Fibroblast of skin of left quadriceps (primary cell): ENCODE data around the gene ARFGEF2.
"Not testable (repeated sequence)": the region's sequence is repeated elsewhere in the genome, so short reads cannot be mapped to it uniquely, and the experiment has no call there.

Source experiments
- DNase-seq, 2 experiments: peaks; one replicate each; pipeline ENCODE4 v3.0.0-alpha.2; 2013; ENCODE audit warnings: low read depth in 2 of 2

The ARFGEF2 gene

DNA sequence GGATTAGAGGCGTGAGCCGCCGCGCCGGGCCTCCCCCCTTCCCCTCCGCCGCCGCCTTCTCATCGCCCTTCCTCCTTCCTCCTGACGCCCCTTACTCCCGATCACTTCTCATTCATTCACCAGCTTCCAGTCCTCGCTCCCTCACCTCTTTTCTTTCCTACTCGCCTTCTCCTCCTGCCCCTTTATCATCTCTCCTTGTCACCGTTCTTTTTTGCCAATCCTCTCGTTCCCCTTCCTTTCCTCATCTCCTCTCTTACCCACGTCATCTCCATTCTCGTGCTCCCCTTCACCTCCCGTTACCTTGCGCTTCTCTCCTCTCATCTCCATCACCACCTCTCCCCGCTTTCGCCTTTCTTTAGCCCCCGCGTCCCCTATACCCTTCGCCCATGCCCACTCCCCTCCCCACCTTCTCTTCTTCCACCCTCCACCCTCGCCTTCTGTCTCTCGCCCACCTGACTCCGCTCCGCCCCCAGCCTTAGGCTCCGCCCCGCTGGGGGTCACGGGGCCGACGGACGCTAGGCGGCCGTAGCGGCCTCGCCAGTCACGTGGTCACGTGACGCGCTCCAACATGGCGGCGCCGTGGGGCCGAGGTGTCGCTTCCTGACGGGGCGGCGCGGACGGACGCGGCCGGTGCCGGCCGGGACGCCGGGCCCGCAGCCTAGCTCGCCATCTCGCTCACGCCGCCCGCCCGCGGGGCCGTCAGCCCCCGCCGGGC is at the start of gene ARFGEF2:
ARFGEF2 (plus strand) TSS at position 544 of the 715 bp plus-strand sequence. CDS start 179 bp downstream, outside the sequence.
- DNase-seq: peak; percentile 58 to 65

DNA sequence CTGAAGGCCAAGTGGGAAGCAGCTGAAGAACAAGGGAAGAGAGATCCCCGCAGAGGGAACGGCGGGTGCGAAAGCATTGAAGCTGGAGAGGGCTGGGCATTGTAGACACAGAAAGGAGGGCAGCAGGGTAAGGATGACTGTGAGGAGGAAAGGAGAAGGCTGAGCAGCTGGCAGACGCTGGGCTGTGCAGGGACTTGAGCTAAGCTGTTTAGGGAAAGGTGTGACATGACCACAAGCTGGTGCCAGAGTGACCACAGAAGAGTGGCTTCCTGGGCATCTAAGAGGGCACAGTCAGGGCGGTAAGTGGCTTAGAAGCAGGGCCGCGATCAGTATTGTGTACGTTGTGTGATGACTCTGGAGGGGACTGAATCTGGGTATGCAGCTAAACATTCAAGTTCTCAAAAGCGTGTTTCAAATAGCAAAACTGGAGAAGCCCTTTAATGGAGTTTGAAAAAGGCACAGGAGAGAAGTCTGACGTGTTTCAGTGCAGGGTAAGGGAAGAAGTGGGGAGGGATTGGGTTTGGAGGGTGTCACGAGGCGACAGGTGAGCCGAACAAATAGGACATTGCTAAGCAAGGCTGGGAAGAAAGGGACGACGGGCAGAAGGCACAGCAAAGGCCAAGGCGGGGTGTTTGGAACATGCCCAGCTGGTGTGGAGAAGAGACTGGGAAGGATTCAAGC is 46.1 kb upstream of the ARFGEF2 start:
- DNase-seq: no peak

DNA sequence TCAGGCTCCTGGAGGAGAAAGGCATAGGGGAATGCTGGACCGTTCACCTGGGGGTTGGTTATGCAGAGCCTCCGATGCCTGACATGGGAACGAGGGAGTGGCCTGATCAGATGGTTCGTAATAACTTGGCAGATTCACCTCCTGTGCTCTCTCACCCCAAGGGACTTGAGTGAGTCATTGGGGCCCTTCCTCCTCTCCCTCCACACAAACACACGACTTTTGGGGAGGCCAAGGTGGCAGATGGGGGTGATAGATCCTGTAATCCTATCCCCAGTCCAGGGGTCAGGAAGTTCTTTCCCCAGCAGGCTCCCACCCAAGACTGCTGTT is 45.6 kb upstream of the ARFGEF2 start:
- DNase-seq: no peak

DNA sequence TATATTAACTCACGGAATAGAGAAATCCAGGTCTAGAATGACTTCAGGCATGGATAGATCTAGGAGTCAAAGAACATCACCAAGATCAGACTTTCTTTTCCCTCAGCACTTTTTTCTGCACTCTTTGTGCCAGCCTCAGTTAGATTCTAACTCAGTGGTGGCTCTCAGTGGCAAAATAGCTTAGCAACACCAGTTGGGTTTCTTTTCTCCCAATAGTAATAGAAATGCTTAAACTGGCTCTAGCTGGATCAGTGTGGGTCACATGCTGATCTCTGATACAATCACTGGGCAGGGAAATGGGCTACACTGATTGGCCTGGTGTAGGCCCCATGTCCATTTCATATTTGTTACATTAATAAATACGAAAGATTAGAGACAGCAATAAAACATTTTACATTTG is 44.2 kb upstream of the ARFGEF2 start:
- no peak for DNase-seq

DNA sequence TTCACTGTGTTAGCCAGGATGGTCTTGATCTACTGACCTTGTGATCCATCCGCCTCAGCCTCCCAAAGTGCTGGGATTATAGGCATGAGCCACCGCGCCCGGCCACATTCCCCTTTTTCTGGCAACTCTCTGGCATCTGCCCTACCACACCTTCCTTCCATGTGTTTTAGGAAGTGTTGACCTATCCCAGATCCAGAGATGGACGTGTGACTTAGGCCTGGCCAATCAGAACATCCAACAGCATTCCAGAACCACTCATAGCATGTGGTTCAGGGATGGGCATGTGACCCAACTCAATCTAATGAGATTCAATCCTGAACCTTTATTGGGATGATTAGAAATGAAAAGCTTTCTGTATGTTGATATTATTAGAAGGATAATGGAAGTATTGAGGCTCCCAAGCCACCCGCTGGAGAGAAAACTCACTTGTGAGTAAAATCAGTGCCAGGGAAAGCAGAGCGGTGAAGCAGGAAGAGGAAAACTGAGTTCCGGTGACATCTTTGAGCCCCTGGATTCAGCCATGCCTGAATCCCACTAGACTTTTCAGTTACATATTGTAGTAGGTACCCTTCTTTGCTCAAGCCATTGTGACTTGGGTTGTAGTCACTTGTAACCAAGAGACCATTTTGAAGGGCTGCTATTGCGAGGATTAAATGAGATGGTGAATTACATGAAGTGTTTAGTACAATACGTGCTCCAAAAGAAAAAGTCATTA is 42.8 kb upstream of the ARFGEF2 start:
- DNase-seq: no peak

DNA sequence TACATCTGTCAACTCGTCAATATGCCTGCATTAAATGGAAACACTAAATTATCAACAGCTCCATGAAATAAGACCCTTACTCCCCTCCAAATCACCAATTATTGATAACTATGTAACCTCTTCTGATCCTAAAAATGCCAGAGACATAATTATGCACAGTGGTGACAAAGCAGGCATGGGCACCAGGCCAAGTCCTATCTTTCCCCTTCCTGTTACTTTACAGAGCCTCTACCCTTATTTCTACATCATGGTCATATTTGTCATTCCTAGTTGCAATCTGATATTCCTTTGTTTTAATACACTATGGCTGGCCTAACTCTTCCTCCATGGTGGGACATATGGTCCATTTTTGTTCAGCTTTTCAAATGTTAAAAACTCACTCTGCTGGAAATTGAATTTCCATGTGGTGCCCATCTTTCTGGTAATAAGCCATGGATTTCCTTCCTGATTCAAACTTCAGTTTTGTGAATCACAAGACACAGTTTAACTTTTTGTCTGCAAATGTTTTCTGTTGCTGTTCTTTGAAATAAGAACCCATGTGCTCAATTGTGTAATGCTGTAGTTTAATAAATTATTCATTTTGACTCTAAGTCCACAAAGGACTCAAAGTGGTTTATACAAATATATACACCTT is 41.8 kb upstream of the ARFGEF2 start:
- DNase-seq: peak in 1 of 2 experiments; percentile 9

DNA sequence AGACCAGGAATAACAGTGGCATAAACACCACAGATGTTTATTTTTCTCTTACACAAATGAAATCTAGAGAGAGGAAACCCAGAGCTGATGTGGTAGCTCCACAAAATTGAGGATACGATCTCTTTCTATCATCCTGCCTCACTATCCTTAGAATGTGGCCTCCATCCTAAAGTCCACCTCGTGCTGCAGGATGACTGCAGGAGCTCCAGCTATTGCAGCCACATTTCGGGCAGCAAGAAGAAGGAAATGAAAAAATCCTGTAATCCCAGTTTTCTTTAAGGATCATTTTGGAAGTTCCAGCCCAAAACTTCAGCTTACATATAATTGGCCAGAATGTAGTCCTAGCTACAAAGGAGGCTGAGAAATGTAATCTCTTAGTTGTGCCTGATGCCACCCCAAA is 41.2 kb upstream of the ARFGEF2 start:
- DNase-seq: no peak

DNA sequence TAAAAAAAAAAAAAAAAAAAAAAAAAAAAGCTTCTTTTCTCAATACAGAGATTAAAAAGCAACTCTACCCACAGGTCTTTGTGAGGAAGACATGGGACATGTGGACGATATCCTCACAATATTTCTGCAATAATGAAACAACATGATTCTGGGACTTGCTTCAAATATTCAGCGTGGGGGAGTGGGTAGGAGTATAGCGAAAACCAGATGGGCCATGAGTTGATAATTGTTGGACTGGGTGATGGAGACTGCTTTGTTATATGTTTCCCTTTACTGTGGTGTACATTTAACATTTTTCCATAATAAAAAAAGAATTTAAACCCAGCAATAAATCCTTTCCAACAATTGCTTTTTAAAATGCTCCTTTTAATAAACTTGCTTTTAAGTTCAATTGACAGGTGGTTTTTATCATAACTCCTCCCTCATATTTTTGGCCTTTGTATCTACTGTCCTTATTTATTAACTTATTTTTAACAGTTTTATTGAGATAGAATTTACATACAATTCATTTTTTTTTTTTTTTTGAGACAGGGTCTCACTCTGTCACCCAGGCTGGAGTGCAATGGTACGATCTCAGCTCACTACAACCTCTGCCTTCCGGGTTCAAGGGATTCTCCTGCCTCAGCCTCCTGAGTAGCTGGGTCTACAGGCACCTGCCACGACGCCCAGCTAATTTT is 40.4 kb upstream of the ARFGEF2 start:
- no peak for DNase-seq

DNA sequence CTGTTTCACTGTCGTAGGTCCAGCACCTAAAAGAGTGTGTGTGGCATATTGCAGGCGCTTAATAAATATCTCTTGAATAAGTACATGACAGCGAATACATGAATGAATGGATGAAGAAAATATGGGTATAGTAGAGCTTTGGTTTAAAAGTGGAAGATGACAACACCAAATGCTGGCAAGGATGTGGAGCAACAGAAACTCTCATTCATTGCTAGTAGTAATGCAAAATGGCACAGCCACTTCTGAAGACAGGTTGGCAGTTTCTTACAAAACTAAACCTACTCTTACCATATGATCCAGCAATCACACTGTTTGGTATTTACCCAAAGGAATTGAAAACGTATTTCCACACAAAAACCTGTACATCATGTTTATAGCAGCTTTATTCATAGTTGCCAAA is 36.3 kb upstream of the ARFGEF2 start:
- no peak for DNase-seq

DNA sequence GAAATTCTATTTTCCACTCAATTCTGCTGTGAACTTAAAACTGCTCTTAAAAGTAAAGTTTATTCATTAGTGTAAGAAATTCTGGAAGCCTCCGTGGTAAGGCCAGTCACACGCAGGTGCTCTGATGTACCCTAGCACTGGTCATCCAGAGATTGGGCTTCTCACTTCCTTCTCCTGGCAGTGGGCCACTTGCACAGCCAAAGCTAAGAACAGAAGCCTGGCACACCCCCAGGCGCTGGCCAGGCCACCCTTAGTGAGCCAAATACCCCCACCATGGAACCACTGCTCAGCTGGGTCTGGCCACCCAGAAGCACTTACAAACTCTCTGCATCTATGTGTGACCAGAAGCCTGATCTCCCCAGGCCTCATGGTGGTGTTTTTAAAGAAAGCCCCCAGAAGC is 35.3 kb upstream of the ARFGEF2 start:
- DNase-seq: no peak

DNA sequence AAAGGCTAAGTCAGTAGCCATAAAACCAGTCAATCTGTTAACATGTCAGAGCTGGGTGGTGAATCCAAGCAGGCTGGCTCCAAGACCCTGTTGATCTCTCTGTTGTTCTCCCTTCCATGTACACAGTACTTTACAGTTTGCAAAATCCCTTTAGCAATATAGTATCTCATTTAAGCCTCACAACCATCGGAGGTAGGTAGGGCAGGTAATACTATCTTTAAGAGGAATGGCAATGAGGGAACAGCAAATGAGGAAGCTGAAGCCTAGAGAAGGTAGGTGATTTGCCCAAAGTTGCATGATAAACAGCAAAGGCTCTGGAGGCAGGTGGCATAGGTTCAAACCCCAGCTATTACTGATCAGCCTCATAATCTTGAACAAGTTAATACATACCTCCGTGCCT is 34.7 kb upstream of the ARFGEF2 start:
- no peak for DNase-seq

DNA sequence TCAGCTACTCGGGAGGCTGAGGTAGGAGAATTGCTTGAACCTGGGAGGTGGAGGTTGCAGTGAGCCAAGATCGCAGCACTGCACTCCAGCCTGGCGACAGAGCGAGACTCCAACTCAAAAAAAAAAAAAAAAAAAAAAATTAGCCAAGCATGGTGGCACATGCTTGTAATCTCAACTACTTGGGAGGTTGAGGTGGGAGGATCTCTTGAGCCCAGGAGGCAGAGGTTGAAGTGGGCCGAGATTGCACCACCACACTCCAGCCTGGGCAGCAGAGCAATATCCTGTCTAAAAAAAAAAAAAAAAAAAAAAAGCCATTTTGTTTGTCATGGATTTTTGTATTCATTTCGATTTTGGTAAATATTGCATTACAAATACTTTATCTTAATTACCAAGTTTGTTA is 33.0 kb upstream of the ARFGEF2 start:
- not testable (repeated sequence) for DNase-seq

DNA sequence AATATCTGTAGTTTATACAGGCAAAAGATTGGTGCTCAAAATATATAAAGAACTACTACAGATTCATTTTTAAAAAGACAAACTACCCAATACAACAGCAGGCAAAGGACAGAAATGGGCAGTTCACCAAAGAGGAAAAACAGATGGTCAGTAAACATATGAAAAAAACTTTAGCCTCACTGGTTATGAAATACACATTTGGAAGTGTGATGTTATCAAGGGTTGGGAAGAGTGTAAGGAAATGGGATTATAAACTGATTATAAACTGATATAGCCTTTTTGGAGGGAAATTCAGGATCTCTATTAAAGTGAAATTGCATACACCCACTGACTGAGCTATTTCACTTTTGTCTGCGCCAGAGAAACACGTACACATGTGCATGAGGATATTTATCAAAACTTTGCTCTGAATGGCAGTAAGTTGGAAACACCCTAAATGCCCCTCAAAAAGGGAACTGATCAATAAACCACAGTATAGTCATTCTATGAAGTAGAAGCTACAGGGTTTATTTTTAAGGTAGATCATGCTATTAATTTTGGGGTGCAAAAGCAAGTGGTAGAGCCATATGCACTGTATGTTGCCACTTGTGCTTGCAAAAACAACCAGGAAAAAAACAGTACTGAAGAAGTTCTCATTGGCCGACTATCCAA is 32.2 kb upstream of the ARFGEF2 start:
- DNase-seq: no peak

DNA sequence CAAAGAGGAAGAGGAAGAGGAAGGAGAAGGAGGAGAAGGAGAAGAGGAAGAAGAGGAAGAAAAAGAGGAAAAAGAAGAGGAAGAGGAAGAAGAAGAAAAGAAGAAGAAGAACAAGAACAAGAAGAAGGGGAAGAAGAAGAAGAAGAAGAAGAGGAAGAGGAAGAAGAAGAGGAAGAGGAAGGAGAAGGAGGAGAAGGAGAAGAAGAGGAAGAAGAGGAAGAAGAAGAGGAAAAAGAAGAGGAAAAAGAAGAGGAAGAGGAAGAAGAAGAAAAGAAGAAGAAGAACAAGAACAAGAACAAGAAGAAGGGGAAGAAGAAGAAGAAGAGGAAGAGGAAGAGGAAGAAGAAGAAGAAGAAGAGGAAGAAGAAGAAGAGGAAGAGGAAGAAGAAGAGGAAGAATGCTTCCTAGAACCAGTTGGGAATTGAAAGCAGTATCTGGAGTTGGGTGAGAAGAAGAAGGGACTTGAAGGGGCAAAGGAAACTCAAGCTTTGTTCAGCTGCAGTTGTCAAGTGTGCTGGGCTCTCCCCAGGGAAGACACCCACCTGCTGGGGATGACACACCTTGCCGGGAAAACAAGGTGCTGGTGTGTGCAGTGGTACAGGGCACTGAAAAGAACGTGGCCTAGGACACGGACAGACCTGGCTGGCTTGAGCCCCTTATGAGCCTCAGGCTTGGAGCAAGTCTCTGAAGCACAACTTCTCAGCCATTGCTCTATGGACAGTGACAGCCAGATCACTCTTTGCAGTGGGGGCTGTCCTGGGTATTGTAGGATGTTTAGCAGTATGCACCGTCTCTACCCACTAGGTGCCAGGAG is 30.1 kb upstream of the ARFGEF2 start:
- no peak for DNase-seq

DNA sequence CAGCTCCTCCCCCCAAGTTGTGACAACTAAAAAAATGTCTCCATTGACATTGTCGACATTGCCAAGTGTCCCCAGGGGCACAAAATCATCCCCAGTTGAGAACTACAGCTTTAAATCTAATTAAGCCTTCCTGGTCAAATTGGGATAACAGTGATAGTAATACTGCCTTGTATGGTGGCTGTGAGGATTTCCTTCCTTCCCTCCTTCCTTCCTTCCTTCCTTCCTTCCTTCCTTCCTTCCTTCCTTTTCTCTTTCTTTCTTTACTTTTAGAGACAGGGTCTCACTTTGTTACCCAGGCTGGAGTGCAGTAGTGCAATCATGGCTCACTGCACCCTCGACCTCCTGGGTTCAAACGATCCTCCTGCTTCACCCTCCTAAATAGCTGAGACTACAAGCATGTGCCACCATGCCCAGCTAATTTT is 29.5 kb upstream of the ARFGEF2 start:
- DNase-seq: no peak

DNA sequence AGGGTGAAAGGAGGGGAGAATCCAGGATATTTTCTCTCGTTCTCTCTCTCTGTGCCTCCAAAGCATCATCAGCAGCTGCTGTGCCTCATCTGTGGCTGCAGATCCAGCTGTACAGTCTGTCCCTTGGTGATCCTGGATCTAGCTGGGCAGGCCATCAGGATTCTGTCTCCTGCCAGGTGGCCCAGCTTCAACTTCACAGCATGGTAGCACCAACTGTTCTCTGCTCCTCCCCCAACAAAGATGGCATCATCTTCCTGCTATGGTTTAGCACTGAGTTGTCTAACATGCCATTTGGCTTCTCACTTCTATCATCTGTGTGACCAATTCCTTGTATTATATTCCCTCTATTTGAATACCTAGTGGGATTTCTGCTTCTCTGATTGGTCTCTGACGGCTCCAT is 28.6 kb upstream of the ARFGEF2 start:
- no peak for DNase-seq

DNA sequence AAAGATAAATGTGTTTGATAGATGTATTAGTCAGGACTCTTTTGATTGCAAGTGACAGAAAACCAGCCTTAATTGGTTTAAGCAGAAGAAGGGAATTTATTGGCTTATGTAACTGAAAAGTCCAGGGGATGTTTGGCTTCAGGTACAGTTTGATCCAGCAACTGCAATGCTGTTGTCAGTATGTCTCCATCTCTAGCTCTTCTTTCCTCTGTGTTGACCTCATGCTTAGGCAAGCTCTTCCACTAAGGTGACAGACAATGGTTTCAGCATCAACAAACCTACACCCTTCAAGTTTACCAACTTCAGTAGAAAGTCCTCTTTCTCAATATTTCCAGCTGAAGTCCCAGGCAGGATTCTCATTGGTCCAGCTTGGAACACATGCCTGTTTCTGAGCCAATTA is 28.1 kb upstream of the ARFGEF2 start:
- DNase-seq: no peak

DNA sequence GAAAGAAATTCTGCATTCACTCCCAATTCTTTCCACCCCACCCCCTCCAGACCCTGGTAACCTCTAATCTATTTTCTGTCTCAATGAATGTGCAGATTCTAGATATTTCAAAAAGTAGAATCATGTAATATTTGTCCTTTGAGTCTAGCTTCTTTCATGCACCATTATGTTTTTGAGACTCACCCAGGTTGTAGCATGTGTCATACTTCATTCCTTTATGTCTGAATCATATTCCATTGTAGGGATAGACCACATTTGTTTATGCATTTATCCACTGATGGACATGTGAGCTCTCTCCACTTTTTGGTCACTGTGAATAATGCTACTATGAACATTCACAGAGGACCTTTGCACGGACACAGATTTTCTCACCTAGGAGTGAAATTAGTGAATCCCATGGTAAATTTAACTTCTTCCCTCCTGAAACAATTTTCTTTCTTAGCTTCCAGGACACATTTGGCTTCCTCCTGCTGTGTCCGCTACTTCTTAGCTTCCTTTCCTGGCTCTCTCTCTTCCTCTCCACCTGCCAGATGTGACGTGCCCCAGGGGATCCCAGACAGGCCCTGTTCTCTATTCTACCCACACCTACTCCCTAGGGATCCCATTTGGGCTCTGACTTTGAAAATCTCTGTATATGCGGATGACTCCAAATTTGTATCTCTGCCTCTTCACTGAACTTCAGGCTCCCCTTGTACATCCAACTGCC is 24.1 kb upstream of the ARFGEF2 start:
- DNase-seq: peak; percentile 62 to 63

DNA sequence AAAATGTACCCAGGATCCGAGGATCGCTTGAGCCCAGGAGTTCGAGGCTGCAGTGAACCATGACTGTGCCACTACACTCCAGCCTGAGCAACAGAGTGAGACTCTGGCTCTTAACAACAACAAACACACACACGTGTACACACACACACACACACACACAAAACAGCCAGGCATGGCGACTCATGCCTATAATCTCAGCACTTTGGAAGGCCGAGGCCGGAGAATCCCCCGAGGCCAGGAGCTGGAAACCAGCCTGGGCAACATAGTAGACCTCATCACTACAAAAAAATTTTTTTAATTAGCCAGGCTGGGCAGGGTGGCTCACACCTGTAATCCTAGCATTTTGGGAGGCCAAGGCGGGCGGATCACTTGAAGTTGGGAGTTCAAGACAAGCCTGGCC is 23.3 kb upstream of the ARFGEF2 start:
- peak in 1 of 2 experiments; percentile 9 for DNase-seq
